Dedifferentiated amniotic fluid mesenchymal stem cell (primary cell): ENCODE data around the gene TEK.
"Not testable (repeated sequence)": the region's sequence is repeated elsewhere in the genome, so short reads cannot be mapped to it uniquely, and the experiment has no call there.

ENCODE experiments used
- DNase-seq: peaks from one replicate; pipeline ENCODE4 v3.0.0-alpha.2; 2016; ENCODE audit errors: extremely low spot score

TEK gene

GRCh38 chr9:27108981-27109541 is at the start of gene TEK:
TSS of gene TEK (plus strand) at chr9:27109225. CDS start at chr9:27109591, 366 bp downstream.
- DNase-seq: no peak

GRCh38 chr9:27059412-27059811 is 49.6 kb upstream of the TEK start:
- no peak for DNase-seq

GRCh38 chr9:27059907-27060306 is 49.1 kb upstream of the TEK start:
- DNase-seq: no peak

GRCh38 chr9:27065288-27065687 is 43.7 kb upstream of the TEK start:
- no peak for DNase-seq

- no peak for DNase-seq
Measured at GRCh38 chr9:27073841-27074728, 34.9 kb upstream of the TEK start.

GRCh38 chr9:27078685-27079084 is 30.3 kb upstream of the TEK start:
- no peak for DNase-seq

GRCh38 chr9:27085456-27085855 is 23.6 kb upstream of the TEK start:
- no peak for DNase-seq

- DNase-seq: peak; percentile 89
Measured at GRCh38 chr9:27086818-27087680, 22.0 kb upstream of the TEK start.

GRCh38 chr9:27088981-27089380 is 20.0 kb upstream of the TEK start:
- DNase-seq: peak; percentile 51

- DNase-seq: no peak
Measured at GRCh38 chr9:27089706-27090105, 19.3 kb upstream of the TEK start.

- no peak for DNase-seq
Measured at GRCh38 chr9:27090231-27090630, 18.8 kb upstream of the TEK start.

- no peak for DNase-seq
Measured at GRCh38 chr9:27090711-27091110, 18.3 kb upstream of the TEK start.

- not testable (repeated sequence) for DNase-seq
Measured at GRCh38 chr9:27092496-27092895, 16.5 kb upstream of the TEK start.

GRCh38 chr9:27093384-27094067 is 15.5 kb upstream of the TEK start:
- not testable (repeated sequence) for DNase-seq

- DNase-seq: peak; percentile 39
Measured at GRCh38 chr9:27094640-27095298, 14.3 kb upstream of the TEK start.

- no peak for DNase-seq
Measured at GRCh38 chr9:27107241-27107640, 1.8 kb upstream of the TEK start.

GRCh38 chr9:27109621-27110020 is 596 bp downstream of the TEK start:
- no peak for DNase-seq

- no peak for DNase-seq
Measured at GRCh38 chr9:27110181-27110580, 1.2 kb downstream of the TEK start.

- DNase-seq: no peak
Measured at GRCh38 chr9:27112235-27112634, 3.2 kb downstream of the TEK start.

GRCh38 chr9:27117489-27118135 is 8.6 kb downstream of the TEK start:
- DNase-seq: no peak

GRCh38 chr9:27118916-27119315 is 9.9 kb downstream of the TEK start:
- DNase-seq: no peak
